PC-3 (cell line): ENCODE measurements around the gene OTUD3. TPM values are rescaled to one million over a fixed set of nuclear protein-coding genes. Genes with fewer than 3 reads are reported as not detected.

ENCODE experiments used
- ATAC-seq: fragments of 200-7000 bp; cut with Tn5 transposase; 2 replicates; pipeline ENCODE4 v1.9.1; 2020; ENCODE audit warnings: mild to moderate bottlenecking, moderate library complexity
- BruUV-seq: library from RNA; stranded (reverse); fragments of 400-500 nt; replicated peaks from 2 replicates; lab custom pipeline; 2021; lab: Mats Ljungman, UMichigan
- CTCF ChIA-PET: fragments of 300-600 bp; sonication (Branson Sonifier 250); formaldehyde crosslinking; loops from one replicate; lab custom pipeline; 2022; ENCODE audit warnings: antibody characterized with exemption; lab: Charles Lee
- POLR2A ChIA-PET: fragments of 300-600 bp; sonication (Branson Sonifier 250); formaldehyde crosslinking; loops from one replicate; lab custom pipeline; 2022; ENCODE audit warnings: antibody characterized with exemption; ENCODE audit not compliant: unreplicated experiment; lab: Charles Lee
- DNase-seq: peaks from one replicate; pipeline ENCODE4 v3.0.0-alpha.2; 2015
- H2AFZ ChIP-seq: fragments of 300-600 bp; sonication (generic); 2 replicates; pipeline ENCODE4 v1.6.0; 2016; ENCODE audit warnings: antibody characterized with exemption, low read length
- H3F3A ChIP-seq: fragments of 300-600 bp; sonication (generic); one replicate; pipeline ENCODE4 v1.6.0; 2017; ENCODE audit warnings: antibody characterized with exemption, low read length, control low read depth, mild to moderate bottlenecking; ENCODE audit not compliant: unreplicated experiment
- H3K27ac ChIP-seq: fragments of 300-600 bp; sonication (generic); 2 replicates; pipeline ENCODE4 v1.5.1; 2016; ENCODE audit warnings: mild to moderate bottlenecking, low read length
- H3K27me3 ChIP-seq: fragments of 300-600 bp; sonication (generic); 2 replicates; pipeline ENCODE4 v1.6.1; 2016; ENCODE audit warnings: low read length, mixed read lengths
- H3K36me3 ChIP-seq: fragments of 300-600 bp; sonication (generic); 2 replicates; pipeline ENCODE4 v1.6.1; 2016; ENCODE audit warnings: low read depth, mixed run types, low read length, mixed read lengths
- H3K4me1 ChIP-seq: fragments of 300-600 bp; sonication (generic); 2 replicates; pipeline ENCODE4 v1.5.1; 2016; ENCODE audit warnings: low read length; ENCODE audit not compliant: insufficient read depth
- H3K4me2 ChIP-seq: fragments of 300-600 bp; sonication (generic); 2 replicates; pipeline ENCODE4 v1.6.0; 2016; ENCODE audit warnings: low read length
- H3K4me3 ChIP-seq: fragments of 300-600 bp; sonication (generic); 2 replicates; pipeline ENCODE4 v1.5.1; 2016; ENCODE audit warnings: mild to moderate bottlenecking, low read length, mixed read lengths
- H3K79me2 ChIP-seq: fragments of 300-600 bp; sonication (generic); 2 replicates; pipeline ENCODE4 v1.6.1; 2017; ENCODE audit warnings: low read length, mixed read lengths
- H3K9ac ChIP-seq: fragments of 300-600 bp; sonication (generic); 2 replicates; pipeline ENCODE4 v1.6.0; 2016; ENCODE audit warnings: mild to moderate bottlenecking, low read length
- H3K9me2 ChIP-seq: fragments of 300-600 bp; sonication (generic); replicated peaks from 2 replicates; pipeline ENCODE4 v1.6.1; 2016; ENCODE audit warnings: mixed run types, low read length, mixed read lengths
- H3K9me3 ChIP-seq: fragments of 300-600 bp; sonication (generic); 2 replicates; pipeline ENCODE4 v1.6.1; 2016; ENCODE audit warnings: low read length, mixed read lengths
- H4K20me1 ChIP-seq: fragments of 300-600 bp; sonication (generic); 2 replicates; pipeline ENCODE4 v1.6.1; 2016; ENCODE audit warnings: low read length, mixed read lengths
- CTCF ChIP-seq: fragments of 300-600 bp; sonication (generic); conservative IDR thresholded peaks from 2 replicates; pipeline ENCODE4 v1.5.1; 2017; ENCODE audit warnings: antibody characterized with exemption, low read depth, mild to moderate bottlenecking, low read length
- EZH2 ChIP-seq: fragments of 300-600 bp; sonication (generic); IDR thresholded peaks from one replicate; pipeline ENCODE4 v1.6.1; 2017; ENCODE audit warnings: antibody characterized with exemption, mild to moderate bottlenecking, low read length; ENCODE audit not compliant: unreplicated experiment
- EZH2phosphoT487 ChIP-seq: fragments of 300-600 bp; sonication (generic); IDR thresholded peaks from 2 replicates; pipeline ENCODE4 v1.6.1; 2018; ENCODE audit warnings: mild to moderate bottlenecking, antibody characterized with exemption, low read length, borderline replicate concordance
- intact Hi-C: fragments of 100-400 bp; cut with micrococcal nuclease; formaldehyde crosslinking; loops from 2 replicates; pipeline ENCODE4 v1.9.0; 2023
- total RNA-seq: library from RNA; depleted of rRNA; stranded (reverse); fragments of >200 nt; gene quantifications from 2 replicates; pipeline ENCODE4 v1.2.3, GENCODE V29; 2014

Gene OTUD3
- total RNA-seq, 1 experiment from 2014 or later = 9.9 TPM

GRCh38 chr1:19922015-19922688 lies 40.0 kb downstream of the OTUD3 start:
- intact Hi-C loops = no loop called here
- Histone ChIP-seq H3K4me3 (no peak overlapping the region), H3K9me3 (no peaks in the 10 kb centered on the region), H3K79me2 (no peaks in the 10 kb centered on the region), H3K4me1 (peaks cover 24% of the 10 kb centered on the region), H3K36me3 (no peaks in the 10 kb centered on the region), H2AFZ (no peak overlapping the region), H3K9me2 (no peaks in the 10 kb centered on the region), H3K27ac (no peak overlapping the region), H3K9ac (no peak overlapping the region), H3K27me3 (no peaks in the 10 kb centered on the region), H4K20me1 (no peaks in the 10 kb centered on the region), H3F3A (no peaks in the 10 kb centered on the region), H3K4me2 (no peak overlapping the region)
- no TSS peak for BruUV-seq
- ATAC-seq = no peak
- TF ChIP-seq CTCF (no peak), EZH2 (no peak), EZH2phosphoT487 (no peak)
- POLR2A ChIA-PET = interaction anchor here (0.5 kb wide), 1 partner anchor 55 kb away, joined by 3 read pairs; no protein-coding TSS in a partner anchor
- CTCF ChIA-PET = no interaction called here
- no peak for DNase-seq

GRCh38 chr1:19923137-19923952 lies 41.1 kb downstream of the OTUD3 start, which contains the start of gene PLA2G2E:
Gene PLA2G2E, minus strand, starts transcription at chr1:19923617. Its CDS starts 58 bp downstream, at chr1:19923559.
- H2AFZ ChIP-seq = no peak within 1 kb of the TSS
- H3K4me2 ChIP-seq = no peak within 1 kb of the TSS
- intact Hi-C loops = no loop called here
- no peaks in the 10 kb centered on the region for H3K79me2 ChIP-seq
- no peak within 1 kb of the TSS for H3K4me3 ChIP-seq
- no peaks in the 10 kb centered on the region for H3K27me3 ChIP-seq
- no peaks in the 10 kb centered on the region for H3K9me3 ChIP-seq
- no peaks in the 10 kb centered on the region for H3K9me2 ChIP-seq
- H3K36me3 ChIP-seq = no peaks in the 10 kb centered on the region
- H3F3A ChIP-seq = no peaks in the 10 kb centered on the region
- no peaks in the 10 kb centered on the region for H4K20me1 ChIP-seq
- peak within 1 kb of the TSS; percentile 95 for H3K27ac ChIP-seq
- CTCF ChIA-PET = no interaction called here
- BruUV-seq = no TSS peak
- no peak for TF ChIP-seq EZH2phosphoT487
- H3K9ac ChIP-seq = peak within 1 kb of the TSS; percentile 62
- DNase-seq (no peak), ATAC-seq (no peak)
- H3K4me1 ChIP-seq = peaks cover 29% of the 10 kb centered on the region
- POLR2A ChIA-PET = no interaction called here

GRCh38 chr1:19923953-19924346 lies 41.8 kb downstream of the OTUD3 start:
- H3K9ac ChIP-seq = no peak overlapping the region
- no peaks in the 10 kb centered on the region for H3K9me2 ChIP-seq
- no peak overlapping the region for H3K27ac ChIP-seq
- H3K79me2 ChIP-seq = no peaks in the 10 kb centered on the region
- intact Hi-C loops = no loop called here
- POLR2A ChIA-PET = no interaction called here
- no peak for DNase-seq
- no peaks in the 10 kb centered on the region for H3K9me3 ChIP-seq
- no peak for ATAC-seq
- H3K4me1 ChIP-seq = peaks cover 29% of the 10 kb centered on the region
- no peaks in the 10 kb centered on the region for H3K27me3 ChIP-seq
- no peaks in the 10 kb centered on the region for H3F3A ChIP-seq
- no peak overlapping the region for H3K4me2 ChIP-seq
- no TSS peak for BruUV-seq
- H3K4me3 ChIP-seq = no peak overlapping the region
- H2AFZ ChIP-seq = no peak overlapping the region
- CTCF ChIA-PET = no interaction called here
- H3K36me3 ChIP-seq = no peaks in the 10 kb centered on the region
- no peak for TF ChIP-seq EZH2phosphoT487
- H4K20me1 ChIP-seq = no peaks in the 10 kb centered on the region
